Stimulated activated CD8-positive, alpha-beta memory T cell treated with anti-CD3 and anti-CD28 coated beads, Interleukin-12 subunit alpha, Interleukin-12 subunit beta, amount 100 ng/mL, for 4 hours (primary cell): Measurements from ENCODE around the gene PBX2.
A peak's percentile ranks its signal among the peaks of the same experiment; 100 is the strongest.
"Not testable (repeated sequence)": the region's sequence is repeated elsewhere in the genome, so short reads cannot be mapped to it uniquely, and the experiment has no call there.

Experiments used
- DNase-seq: peaks from one replicate; pipeline ENCODE4 v3.0.0-alpha.2; 2020; ENCODE audit warnings: low read depth

PBX2 gene

GRCh38 chr6:32190054-32190851 lies at the start of gene PBX2:
TSS of gene PBX2 (minus strand) at chr6:32190202. CDS start at chr6:32189915, 287 bp downstream.
- DNase-seq = peak; percentile 69

GRCh38 chr6:32239462-32239861 lies 49.5 kb upstream of the PBX2 start:
- no peak for DNase-seq

- DNase-seq = no peak
Measured at GRCh38 chr6:32234934-32235333, 44.9 kb upstream of the PBX2 start.

GRCh38 chr6:32226434-32226833 lies 36.4 kb upstream of the PBX2 start:
- DNase-seq = no peak

- DNase-seq = no peak
Measured at GRCh38 chr6:32224696-32225095, 34.7 kb upstream of the PBX2 start.

- no peak for DNase-seq
Measured at GRCh38 chr6:32223258-32224235, 33.5 kb upstream of the PBX2 start, which contains the start of gene NOTCH4. TSS of gene NOTCH4 (minus strand) at chr6:32224067. CDS start at chr6:32223928, 139 bp downstream.

GRCh38 chr6:32222333-32223230 lies 32.6 kb upstream of the PBX2 start:
- DNase-seq = no peak

- no peak for DNase-seq
Measured at GRCh38 chr6:32220021-32220420, 30.0 kb upstream of the PBX2 start.

GRCh38 chr6:32218167-32218566 lies 28.2 kb upstream of the PBX2 start:
- DNase-seq = no peak

GRCh38 chr6:32216998-32217397 lies 27.0 kb upstream of the PBX2 start:
- DNase-seq = no peak

- no peak for DNase-seq
Measured at GRCh38 chr6:32216285-32216684, 26.3 kb upstream of the PBX2 start.

GRCh38 chr6:32215617-32216016 lies 25.6 kb upstream of the PBX2 start:
- no peak for DNase-seq

GRCh38 chr6:32214126-32214525 lies 24.1 kb upstream of the PBX2 start:
- DNase-seq = no peak

GRCh38 chr6:32213649-32214048 lies 23.6 kb upstream of the PBX2 start:
- no peak for DNase-seq

- DNase-seq = no peak
Measured at GRCh38 chr6:32212076-32212760, 22.2 kb upstream of the PBX2 start.

GRCh38 chr6:32211432-32211831 lies 21.4 kb upstream of the PBX2 start:
- DNase-seq = not testable (repeated sequence)

GRCh38 chr6:32210191-32210601 lies 20.2 kb upstream of the PBX2 start:
- no peak for DNase-seq

- DNase-seq = no peak
Measured at GRCh38 chr6:32208996-32209395, 19.0 kb upstream of the PBX2 start.

GRCh38 chr6:32204268-32204715 lies 14.3 kb upstream of the PBX2 start:
- DNase-seq = no peak

GRCh38 chr6:32203426-32204267 lies 13.6 kb upstream of the PBX2 start:
- no peak for DNase-seq
